NCI-H1694 treated with DMSO at 0.1 percent for 48 hours (cell line): ENCODE measurements around the gene CLSTN2.
A peak's percentile ranks its signal among the peaks of the same experiment; 100 is the strongest.

ENCODE experiments used
- DNase-seq: peaks from one replicate; lab custom pipeline; 2025; lab: John Stamatoyannopoulos, UW

The CLSTN2 gene

GRCh38 chr3:139944256-139944910 is 9.4 kb downstream of the CLSTN2 start:
- DNase-seq: no peak

GRCh38 chr3:139945386-139945785 is 10.4 kb downstream of the CLSTN2 start:
- no peak for DNase-seq

- DNase-seq: no peak
These were observed 11.0 kb downstream of the CLSTN2 start for GRCh38 chr3:139945942-139946341.

GRCh38 chr3:139948467-139948866 is 13.5 kb downstream of the CLSTN2 start:
- no peak for DNase-seq

GRCh38 chr3:139948898-139949297 is 13.9 kb downstream of the CLSTN2 start:
- DNase-seq: no peak

GRCh38 chr3:139953131-139953910 is 18.3 kb downstream of the CLSTN2 start:
- no peak for DNase-seq

- no peak for DNase-seq
These were observed 19.3 kb downstream of the CLSTN2 start for GRCh38 chr3:139954146-139954860.

- DNase-seq: no peak
These were observed 22.9 kb downstream of the CLSTN2 start for GRCh38 chr3:139957844-139958243.

- no peak for DNase-seq
These were observed 34.4 kb downstream of the CLSTN2 start for GRCh38 chr3:139969386-139969785.

- no peak for DNase-seq
These were observed 35.5 kb downstream of the CLSTN2 start for GRCh38 chr3:139970526-139970925.

- peak; percentile 56 for DNase-seq
These were observed 39.9 kb downstream of the CLSTN2 start for GRCh38 chr3:139974809-139975425.

GRCh38 chr3:139975594-139976365 is 40.8 kb downstream of the CLSTN2 start:
- DNase-seq: peak; percentile 95

- DNase-seq: no peak
These were observed 44.0 kb downstream of the CLSTN2 start for GRCh38 chr3:139978966-139979365.

- DNase-seq: no peak
These were observed 45.0 kb downstream of the CLSTN2 start for GRCh38 chr3:139979991-139980390.

- DNase-seq: peak; percentile 62
These were observed 47.4 kb downstream of the CLSTN2 start for GRCh38 chr3:139982404-139982803.

GRCh38 chr3:139985576-139985975 is 50.6 kb downstream of the CLSTN2 start:
- no peak for DNase-seq

- DNase-seq: no peak
These were observed 52.9 kb downstream of the CLSTN2 start for GRCh38 chr3:139987908-139988307.

- DNase-seq: no peak
These were observed 53.6 kb downstream of the CLSTN2 start for GRCh38 chr3:139988472-139989156.

- no peak for DNase-seq
These were observed 59.9 kb downstream of the CLSTN2 start for GRCh38 chr3:139994891-139995290.

- no peak for DNase-seq
These were observed 69.3 kb downstream of the CLSTN2 start for GRCh38 chr3:140004271-140004670.

GRCh38 chr3:140006331-140006730 is 71.3 kb downstream of the CLSTN2 start:
- DNase-seq: no peak
